IMR-90 (cell line): ENCODE results near the gene RNF213. TPM values are rescaled to one million over a fixed set of nuclear protein-coding genes. Genes with fewer than 3 reads are reported as not detected.

ENCODE experiments used
- ATAC-seq: fragments of 200-7000 bp; cut with Tn5 transposase; 2 replicates; pipeline ENCODE4 v1.9.1; 2020; ENCODE audit warnings: low read depth, mild to moderate bottlenecking, moderate library complexity
- BruUV-seq: library from RNA; stranded (reverse); fragments of 400-500 nt; replicated peaks from 2 replicates; lab custom pipeline; 2021; lab: Mats Ljungman, UMichigan
- CTCF ChIA-PET: fragments of 300-600 bp; formaldehyde crosslinking; extraction: SDS; loops from one replicate; lab custom pipeline; 2021; ENCODE audit warnings: antibody characterized with exemption; lab: Yijun Ruan, JAX
- POLR2A ChIA-PET: fragments of 300-600 bp; sonication (Branson Sonifier 250); formaldehyde crosslinking; loops from one replicate; lab custom pipeline; 2022; ENCODE audit warnings: antibody characterized with exemption; ENCODE audit not compliant: unreplicated experiment; lab: Charles Lee
- DNase-seq: peaks from one replicate; pipeline ENCODE4 v3.0.0; 2013
- H2AFZ ChIP-seq: replicated peaks from 2 replicates; pipeline ENCODE3; 2013; ENCODE audit warnings: low read length, mild to moderate bottlenecking; ENCODE audit not compliant: poor library complexity
- H2AK5ac ChIP-seq: 2 replicates; pipeline ENCODE4 v1.6.1; 2013; ENCODE audit warnings: low read depth, low read length, inconsistent platforms
- H2AK9ac ChIP-seq: replicated peaks from 2 replicates; pipeline ENCODE3; 2013; ENCODE audit warnings: mild to moderate bottlenecking, low read depth, low read length, moderate library complexity; ENCODE audit not compliant: poor library complexity
- H2BK120ac ChIP-seq: 2 replicates; pipeline ENCODE4 v1.6.1; 2013; ENCODE audit warnings: low read depth, low read length, inconsistent platforms
- H2BK15ac ChIP-seq: 3 replicates; pipeline ENCODE4 v1.6.1; 2013; ENCODE audit warnings: low read depth, low read length, inconsistent platforms
- H2BK20ac ChIP-seq: 2 replicates; pipeline ENCODE4 v1.6.1; 2013; ENCODE audit warnings: low read depth, mild to moderate bottlenecking, inconsistent platforms, low read length, moderate library complexity
- H2BK5ac ChIP-seq: 2 replicates; pipeline ENCODE4 v1.6.1; 2013; ENCODE audit warnings: mild to moderate bottlenecking, low read depth, low read length, inconsistent platforms; ENCODE audit not compliant: poor library complexity, severe bottlenecking
- H3K14ac ChIP-seq: replicated peaks from 2 replicates; pipeline ENCODE4 v1.6.1; 2013; ENCODE audit warnings: low read depth, low read length, inconsistent platforms
- H3K18ac ChIP-seq: 2 replicates; pipeline ENCODE4 v1.6.1; 2013; ENCODE audit warnings: low read depth, low read length, control low read depth
- H3K23ac ChIP-seq: 2 replicates; pipeline ENCODE4 v1.6.1; 2013; ENCODE audit warnings: low read depth, low read length, inconsistent platforms
- H3K27ac ChIP-seq: 2 replicates; pipeline ENCODE4 v1.5.1; 2013; ENCODE audit warnings: mild to moderate bottlenecking, control low read depth, low read length; ENCODE audit not compliant: insufficient read depth
- H3K27me3 ChIP-seq: 2 replicates; pipeline ENCODE4 v1.6.1; 2013; ENCODE audit warnings: low read length; ENCODE audit not compliant: control insufficient read depth, insufficient read depth
- H3K36me3 ChIP-seq: 2 replicates; pipeline ENCODE4 v1.6.1; 2013; ENCODE audit warnings: low read length, mixed read lengths; ENCODE audit not compliant: control insufficient read depth, insufficient read depth
- H3K4ac ChIP-seq: 2 replicates; pipeline ENCODE4 v1.6.1; 2013; ENCODE audit warnings: low read depth, low read length, inconsistent platforms
- H3K4me1 ChIP-seq: 2 replicates; pipeline ENCODE4 v1.6.1; 2013; ENCODE audit warnings: low read length, mixed read lengths; ENCODE audit not compliant: control insufficient read depth, insufficient read depth
- H3K4me2 ChIP-seq: 2 replicates; pipeline ENCODE4 v1.6.1; 2013; ENCODE audit warnings: low read depth, mild to moderate bottlenecking, control low read depth, low read length, moderate library complexity
- H3K4me3 ChIP-seq: 2 replicates; pipeline ENCODE4 v1.5.1; 2013; ENCODE audit warnings: low read depth, mild to moderate bottlenecking, control low read depth, low read length, moderate library complexity; ENCODE audit not compliant: insufficient read depth
- H3K56ac ChIP-seq: 2 replicates; pipeline ENCODE4 v1.6.1; 2013; ENCODE audit warnings: low read length, inconsistent platforms; ENCODE audit not compliant: insufficient read depth; ENCODE audit errors: extremely low read depth
- H3K79me1 ChIP-seq, 2 experiments: 2 replicates each; pipeline ENCODE4 v1.6.1; 2013; ENCODE audit warnings: low read length in 2 of 2, inconsistent platforms in 1 of 2, low read depth in 1 of 2
- H3K9ac ChIP-seq: 2 replicates; pipeline ENCODE4 v1.6.1; 2013; ENCODE audit warnings: low read depth, low read length, control low read depth
- H3K9me1 ChIP-seq: 2 replicates; pipeline ENCODE4 v1.6.1; 2013; ENCODE audit warnings: low read length, inconsistent platforms; ENCODE audit not compliant: insufficient read depth
- H3K9me3 ChIP-seq: 2 replicates; pipeline ENCODE4 v1.6.1; 2013; ENCODE audit warnings: low read length; ENCODE audit not compliant: control insufficient read depth, insufficient read depth
- H4K20me1 ChIP-seq: 2 replicates; pipeline ENCODE4 v1.6.1; 2013; ENCODE audit warnings: low read length, inconsistent platforms; ENCODE audit not compliant: insufficient read depth
- H4K5ac ChIP-seq: 2 replicates; pipeline ENCODE4 v1.6.1; 2013; ENCODE audit warnings: mild to moderate bottlenecking, low read depth, low read length, control low read depth
- H4K8ac ChIP-seq, 2 experiments: 2 replicates each; pipeline ENCODE4 v1.6.1; 2013; ENCODE audit warnings: low read depth in 2 of 2, low read length in 2 of 2, control low read depth in 1 of 2, inconsistent platforms in 1 of 2
- H4K91ac ChIP-seq: 2 replicates; pipeline ENCODE4 v1.6.1; 2013; ENCODE audit warnings: low read depth, low read length, inconsistent platforms; ENCODE audit not compliant: insufficient read depth
- BHLHE40 ChIP-seq: fragments of 150-350 bp; IDR thresholded peaks from 2 replicates; pipeline ENCODE4 v1.6.1; 2016; ENCODE audit warnings: mild to moderate bottlenecking, low read depth, low read length
- CEBPB ChIP-seq: IDR thresholded peaks from 2 replicates; pipeline ENCODE4 v1.6.1; 2012; ENCODE audit warnings: low read depth, low read length, improper control_type of control experiment
- CHD1 ChIP-seq: IDR thresholded peaks from 2 replicates; pipeline ENCODE4 v1.6.1; 2012; ENCODE audit warnings: low read depth, low read length, improper control_type of control experiment
- ELK1 ChIP-seq: fragments of 150-350 bp; IDR thresholded peaks from 2 replicates; pipeline ENCODE4 v1.6.1; 2016; ENCODE audit warnings: low read depth, mild to moderate bottlenecking, low read length, moderate library complexity, borderline replicate concordance
- FOS ChIP-seq: fragments of 150-350 bp; IDR thresholded peaks from 2 replicates; pipeline ENCODE4 v1.6.1; 2016; ENCODE audit warnings: low read depth, low read length
- MAFK ChIP-seq: IDR thresholded peaks from 2 replicates; pipeline ENCODE4 v1.6.1; 2012; ENCODE audit warnings: low read depth, low read length, improper control_type of control experiment
- MAZ ChIP-seq: IDR thresholded peaks from 2 replicates; pipeline ENCODE4 v1.6.1; 2012; ENCODE audit warnings: low read depth, mild to moderate bottlenecking, low read length, improper control_type of control experiment, moderate library complexity, borderline replicate concordance
- MXI1 ChIP-seq: IDR thresholded peaks from 2 replicates; pipeline ENCODE4 v1.6.1; 2012; ENCODE audit warnings: low read depth, mild to moderate bottlenecking, low read length, moderate library complexity, borderline replicate concordance
- NFE2L2 ChIP-seq: fragments of 150-350 bp; IDR thresholded peaks from 2 replicates; pipeline ENCODE4 v1.6.1; 2016; ENCODE audit warnings: low read depth, mild to moderate bottlenecking, low read length
- RCOR1 ChIP-seq: IDR thresholded peaks from 2 replicates; pipeline ENCODE4 v1.6.1; 2012; ENCODE audit warnings: mild to moderate bottlenecking, low read length, improper control_type of control experiment; ENCODE audit not compliant: insufficient replicate concordance
- RFX5 ChIP-seq: IDR thresholded peaks from 2 replicates; pipeline ENCODE4 v1.8.0; 2012; ENCODE audit warnings: low read depth, mild to moderate bottlenecking, low read length, moderate library complexity
- SMC3 ChIP-seq: fragments of 150-350 bp; IDR thresholded peaks from 2 replicates; pipeline ENCODE4 v1.6.1; 2016; ENCODE audit warnings: low read depth, mild to moderate bottlenecking, antibody characterized with exemption, low read length, moderate library complexity
- WGBS, 2 experiments: methylation state at CpG; one replicate each; pipeline versions ENCODE4 v1.1.5 to v1.1.7; 2013; ENCODE audit warnings: missing lambda C conversion rate in 2 of 2; ENCODE audit not compliant: insufficient read length in 1 of 2; ENCODE audit errors: extremely low coverage in 2 of 2; 5-methylcytosine and 5-hydroxymethylcytosine counted together
- dilution Hi-C: fragments of 300-500 bp; cut with HindIII; formaldehyde crosslinking; loops from one replicate; pipeline ENCODE4 v1.14.3; 2018; ENCODE audit warnings: low sequenced_read_pairs; ENCODE audit not compliant: unreplicated experiment
- in situ Hi-C: fragments of 300-500 bp; cut with MboI; formaldehyde crosslinking; loops from 3 replicates; pipeline ENCODE4 v1.14.3; 2019; ENCODE audit warnings: low sequenced_read_pairs, inconsistent platforms, mixed read lengths
- intact Hi-C: fragments of 100-400 bp; cut with micrococcal nuclease; formaldehyde crosslinking; loops from 2 replicates; pipeline ENCODE4 v1.10.0; 2022
- polyA plus RNA-seq, 3 experiments: library from polyadenylated mRNA; depleted of rRNA; stranded (reverse); fragments of >200 nt; gene quantifications; 2 replicates each; pipeline ENCODE4 v1.2.3, GENCODE V29; 2012; ENCODE audit warnings: low replicate concordance in 1 of 3
- total RNA-seq: library from RNA; depleted of rRNA; stranded (reverse); fragments of >200 nt; gene quantifications from 2 replicates; pipeline ENCODE4 v1.2.3, GENCODE V29; 2012
- TF ChIP-seq, protein P1 (sequence below): fragments of 150-350 bp; IDR thresholded peaks from 2 replicates; pipeline ENCODE4 v1.6.1; 2017; ENCODE audit warnings: mild to moderate bottlenecking, antibody characterized with exemption, low read length, low read depth

RNF213 gene
- total and polyA plus RNA-seq, 2 of the 4 experiments (the other 2 are of a cell fraction), result 23.4 to 36.0 TPM

DNA sequence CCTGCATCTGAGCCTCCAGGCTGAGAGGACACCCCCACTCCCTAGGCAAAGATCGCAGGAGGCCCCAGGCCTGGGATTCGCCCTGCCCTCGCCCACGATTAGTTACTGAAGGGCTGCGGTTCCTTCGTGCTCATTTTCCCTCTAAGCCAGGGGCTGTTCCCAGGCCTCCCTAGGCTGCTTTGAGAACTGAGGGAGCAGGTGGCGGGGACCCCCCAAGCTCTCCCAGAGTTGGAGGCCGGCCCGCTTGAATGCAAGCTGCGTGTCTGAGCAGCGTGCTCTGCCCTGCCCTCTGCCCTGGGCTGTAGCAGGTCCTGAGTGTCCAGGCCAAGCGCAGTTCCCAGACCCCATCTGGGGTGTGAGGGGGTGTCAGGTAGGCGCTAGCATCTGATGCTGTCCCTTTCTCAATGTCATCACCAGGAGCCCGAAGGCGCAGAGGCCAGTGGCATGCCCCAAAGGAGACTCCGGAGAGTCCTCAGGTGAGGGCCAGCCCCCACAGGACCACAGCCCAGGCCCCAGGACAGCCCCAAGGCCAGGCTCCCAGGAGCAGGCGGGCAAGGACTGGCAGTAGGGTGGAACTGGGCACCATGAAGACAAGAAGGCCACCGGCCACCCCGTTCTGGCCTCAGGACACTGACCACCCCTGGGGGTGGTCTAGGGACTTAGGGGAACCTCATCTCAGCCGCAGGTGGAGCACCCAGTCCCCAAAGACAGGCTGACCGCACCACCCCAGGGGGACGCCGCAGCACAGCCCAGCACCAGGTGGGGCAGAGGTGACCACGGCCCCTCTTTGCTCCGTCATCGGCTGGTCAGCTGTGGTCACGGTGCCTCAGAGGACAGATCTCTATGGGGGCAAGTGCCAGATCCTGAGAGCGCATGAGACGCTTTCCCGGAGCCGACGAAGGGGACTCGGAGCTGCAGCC lies 169.0 kb downstream of the RNF213 start:
- POLR2A ChIA-PET, result no interaction called here
- Histone ChIP-seq H2BK15ac (no peak overlapping the region), H2BK120ac (no peak overlapping the region), H3K27me3 (no peaks in the 10 kb centered on the region), H4K91ac (no peak overlapping the region), H4K20me1 (peaks cover 7% of the 10 kb centered on the region), H3K27ac (no peak overlapping the region), H3K36me3 (peaks cover 13% of the 10 kb centered on the region; the same call in 1 of the 2 replicates), H3K18ac (no peak overlapping the region), H3K4ac (no peak overlapping the region), H2AK5ac (no peak overlapping the region), H3K23ac (no peak overlapping the region), H3K9me1 (no peaks in the 10 kb centered on the region), H3K4me3 (no peak overlapping the region), H3K14ac (no peak overlapping the region), H3K9me3 (no peaks in the 10 kb centered on the region), H3K79me1 (no peaks in the 10 kb centered on the region), H2BK20ac (no peak overlapping the region), H3K4me1 (peaks cover 2% of the 10 kb centered on the region; the same call in 1 of the 2 replicates), H2AK9ac (no peak overlapping the region), H4K8ac (no peak overlapping the region), H2BK5ac (no peak overlapping the region), H3K56ac (no peak overlapping the region), H4K5ac (no peak overlapping the region), H3K9ac (no peak overlapping the region), H2AFZ (no peak overlapping the region), H3K4me2 (no peak overlapping the region)
- in situ Hi-C loops (loop anchor here (5.0 to 10.0 kb wide), 3 partner anchors 143 to 553 kb away; no protein-coding TSS in a partner anchor), dilution Hi-C loops (no loop called here), intact Hi-C loops (loop anchor here (5.0 kb wide), 3 partner anchors 43 to 463 kb away; no protein-coding TSS in a partner anchor)
- 92% methylated on average over 19 of the region's 33 CpGs; no CpG with 5 or more reads in 1 of the 2 experiments for WGBS, 2 experiments
- ATAC-seq (no peak), DNase-seq (no peak)
- BruUV-seq, result no TSS peak
- CTCF ChIA-PET, result no interaction called here
- TF ChIP-seq NFE2L2 (no peak), BHLHE40 (no peak), ELK1 (no peak), MAZ (no peak), SMC3 (no peak), RFX5 (no peak), CHD1 (no peak), CEBPB (no peak), FOS (no peak), MAFK (no peak), MXI1 (no peak), RCOR1 (no peak)
- TF ChIP-seq, protein P1, sequence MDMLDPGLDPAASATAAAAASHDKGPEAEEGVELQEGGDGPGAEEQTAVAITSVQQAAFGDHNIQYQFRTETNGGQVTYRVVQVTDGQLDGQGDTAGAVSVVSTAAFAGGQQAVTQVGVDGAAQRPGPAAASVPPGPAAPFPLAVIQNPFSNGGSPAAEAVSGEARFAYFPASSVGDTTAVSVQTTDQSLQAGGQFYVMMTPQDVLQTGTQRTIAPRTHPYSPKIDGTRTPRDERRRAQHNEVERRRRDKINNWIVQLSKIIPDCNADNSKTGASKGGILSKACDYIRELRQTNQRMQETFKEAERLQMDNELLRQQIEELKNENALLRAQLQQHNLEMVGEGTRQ, result no peak
